Natural killer cell (primary cell): Measurements from ENCODE around the gene C6orf62. TPM values are rescaled to one million over a fixed set of nuclear protein-coding genes. Genes with fewer than 3 reads are reported as not detected.
A peak's percentile ranks its signal among the peaks of the same experiment; 100 is the strongest.
"Not testable (repeated sequence)": the region's sequence is repeated elsewhere in the genome, so short reads cannot be mapped to it uniquely, and the experiment has no call there.

Source experiments
- ATAC-seq, 3 donors: fragments of 150-1000 bp in 2 of 3; fragments of 200-7000 bp in 1 of 3; cut with Tn5 transposase; 1 replicate in 1 of 3; 2 replicates in 2 of 3; pipeline ENCODE4 v1.10.0; 2021; ENCODE audit warnings: mild to moderate bottlenecking in 2 of 3, moderate library complexity in 2 of 3
- DNase-seq, 2 donors: peaks; one replicate each; pipeline versions ENCODE4 v3.0.0 to v3.0.0-alpha.2; 2013 to 2021; ENCODE audit warnings: mixed read lengths in 1 of 2
- H3K27ac ChIP-seq: one replicate; pipeline ENCODE4 v1.5.1; 2013; ENCODE audit warnings: mild to moderate bottlenecking, low read length
- H3K27me3 ChIP-seq: one replicate; pipeline ENCODE4 v1.6.1; 2013; ENCODE audit warnings: low read length; ENCODE audit not compliant: control insufficient read depth, insufficient read depth
- H3K36me3 ChIP-seq: one replicate; pipeline ENCODE4 v1.6.1; 2013; ENCODE audit warnings: low read length; ENCODE audit not compliant: control insufficient read depth, insufficient read depth
- H3K4me1 ChIP-seq: one replicate; pipeline ENCODE4 v1.6.1; 2013; ENCODE audit warnings: low read length; ENCODE audit not compliant: control insufficient read depth, insufficient read depth
- H3K4me3 ChIP-seq: one replicate; pipeline ENCODE4 v1.5.1; 2013; ENCODE audit warnings: low read length
- H3K9me3 ChIP-seq: one replicate; pipeline ENCODE4 v1.6.1; 2013; ENCODE audit warnings: low read length; ENCODE audit not compliant: control insufficient read depth, insufficient read depth
- H3K27ac Mint-ChIP-seq, 2 donors: one replicate each; pipeline ENCODE4 v1.8.0; 2022; ENCODE audit warnings: mild to moderate bottlenecking in 2 of 2, mixed read lengths in 2 of 2, moderate library complexity in 1 of 2
- H3K27me3 Mint-ChIP-seq, 2 donors: one replicate each; pipeline ENCODE4 v1.8.0; 2022; ENCODE audit warnings: low read depth in 2 of 2, mixed read lengths in 2 of 2
- H3K36me3 Mint-ChIP-seq: one replicate; pipeline ENCODE4 v1.8.0; 2022; ENCODE audit warnings: mixed read lengths
- H3K4me1 Mint-ChIP-seq, 2 donors: one replicate each; pipeline ENCODE4 v1.8.0; 2022; ENCODE audit warnings: mixed read lengths in 2 of 2
- H3K4me3 Mint-ChIP-seq: one replicate; pipeline ENCODE4 v1.8.0; 2022; ENCODE audit warnings: mild to moderate bottlenecking, moderate library complexity, mixed read lengths
- H3K9me3 Mint-ChIP-seq, 2 donors: one replicate each; pipeline ENCODE4 v1.8.0; 2022; ENCODE audit warnings: mixed read lengths in 2 of 2
- WGBS: methylation state at CpG from one replicate; pipeline ENCODE4 v1.1.7; 2013; ENCODE audit warnings: missing lambda C conversion rate; ENCODE audit not compliant: insufficient coverage; 5-methylcytosine and 5-hydroxymethylcytosine counted together
- intact Hi-C: fragments of 100-400 bp; cut with micrococcal nuclease; formaldehyde crosslinking; loops from one replicate; pipeline ENCODE4 v1.14.2; 2022
- total RNA-seq, 4 donors: library from RNA; stranded (reverse); fragments of 120-200 nt in 1 of 4; gene quantifications; one replicate each; pipeline versions ENCODE4 v1.2.3 to v1.2.4, GENCODE V29; 2013 to 2022
- TF ChIP-seq, protein P1 (sequence below): fragments of 200-600 bp; IDR thresholded peaks from one replicate; pipeline ENCODE4 v1.8.0; 2022; ENCODE audit warnings: antibody characterized with exemption

Gene C6orf62
- total RNA-seq, 3 donors from 2014 or later (not counting 1 experiment from before 2014, with no cell fraction given) = 129 to 163 (median 130) TPM

DNA sequence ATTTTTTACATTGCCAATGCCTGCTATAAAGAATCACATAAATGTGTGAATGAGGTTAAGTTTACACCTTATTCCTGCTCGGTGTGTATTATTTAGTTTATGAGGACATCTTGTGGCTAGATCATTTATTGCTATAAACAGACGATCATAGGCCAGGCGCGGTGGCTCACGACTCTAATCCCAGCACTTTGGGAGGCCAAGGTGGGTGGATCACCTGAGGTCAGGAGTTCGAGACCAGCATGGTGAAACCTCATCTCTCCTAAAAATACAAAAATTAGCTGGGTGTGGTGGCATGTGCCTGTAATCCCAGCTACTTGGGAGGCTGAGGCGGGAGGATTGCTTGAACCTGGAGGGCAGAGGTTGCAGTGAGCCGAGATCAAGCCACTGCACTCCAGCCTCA lies 23.3 kb downstream of the C6orf62 start:
- ATAC-seq (peak; percentile 73 to 95 (median 83)), DNase-seq (peak in 1 of 2 donors; percentile 74)
- not testable (repeated sequence) for H3K36me3 ChIP-seq, H3K27me3 ChIP-seq, H3K4me1 ChIP-seq, H3K9me3 ChIP-seq, H3K27me3 Mint-ChIP-seq, H3K36me3 Mint-ChIP-seq, H3K9me3 Mint-ChIP-seq, H3K27ac ChIP-seq, H3K4me3 ChIP-seq, H3K4me3 Mint-ChIP-seq
- WGBS = 42% methylated on average over 6 of the region's 8 CpGs
- TF ChIP-seq, protein P1, sequence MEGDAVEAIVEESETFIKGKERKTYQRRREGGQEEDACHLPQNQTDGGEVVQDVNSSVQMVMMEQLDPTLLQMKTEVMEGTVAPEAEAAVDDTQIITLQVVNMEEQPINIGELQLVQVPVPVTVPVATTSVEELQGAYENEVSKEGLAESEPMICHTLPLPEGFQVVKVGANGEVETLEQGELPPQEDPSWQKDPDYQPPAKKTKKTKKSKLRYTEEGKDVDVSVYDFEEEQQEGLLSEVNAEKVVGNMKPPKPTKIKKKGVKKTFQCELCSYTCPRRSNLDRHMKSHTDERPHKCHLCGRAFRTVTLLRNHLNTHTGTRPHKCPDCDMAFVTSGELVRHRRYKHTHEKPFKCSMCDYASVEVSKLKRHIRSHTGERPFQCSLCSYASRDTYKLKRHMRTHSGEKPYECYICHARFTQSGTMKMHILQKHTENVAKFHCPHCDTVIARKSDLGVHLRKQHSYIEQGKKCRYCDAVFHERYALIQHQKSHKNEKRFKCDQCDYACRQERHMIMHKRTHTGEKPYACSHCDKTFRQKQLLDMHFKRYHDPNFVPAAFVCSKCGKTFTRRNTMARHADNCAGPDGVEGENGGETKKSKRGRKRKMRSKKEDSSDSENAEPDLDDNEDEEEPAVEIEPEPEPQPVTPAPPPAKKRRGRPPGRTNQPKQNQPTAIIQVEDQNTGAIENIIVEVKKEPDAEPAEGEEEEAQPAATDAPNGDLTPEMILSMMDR = peak; percentile 46
- intact Hi-C loops = loop anchor here (1.0 kb wide), 1 partner anchor 114 kb away; no protein-coding TSS in a partner anchor
- Mint-ChIP-seq H3K4me1 (peaks cover 5 to 11% of the 10 kb centered on the region in 2 donors), H3K27ac (peak overlapping the region in 1 of 2 donors; percentile 9)

DNA sequence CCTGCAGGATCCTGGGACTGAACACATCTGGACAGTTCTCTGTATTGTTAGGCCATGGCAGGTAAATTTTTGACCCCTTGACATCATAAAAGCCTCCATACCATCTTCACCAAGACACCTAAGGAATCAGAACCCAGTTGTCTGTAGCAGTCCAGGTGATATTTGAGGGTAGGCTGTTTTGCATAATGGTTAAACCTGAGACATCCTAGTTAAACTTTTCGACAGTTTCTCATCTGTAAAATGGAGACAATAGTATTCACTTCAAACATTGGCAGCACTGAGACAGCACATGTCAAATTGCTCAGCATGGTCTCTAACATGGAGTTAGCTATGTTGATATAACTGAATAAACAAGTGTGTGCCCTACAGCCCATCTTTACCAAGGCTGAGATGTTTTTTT lies 24.8 kb downstream of the C6orf62 start:
- Mint-ChIP-seq H3K36me3 (no peaks in the 10 kb centered on the region), H3K9me3 (no peaks in the 10 kb centered on the region), H3K27ac (no peak overlapping the region), H3K27me3 (no peaks in the 10 kb centered on the region), H3K4me3 (no peak overlapping the region), H3K4me1 (peaks cover 5 to 11% of the 10 kb centered on the region in 2 donors)
- DNase-seq (no peak), ATAC-seq (no peak)
- H3K4me1 ChIP-seq = no peaks in the 10 kb centered on the region
- H3K9me3 ChIP-seq = no peaks in the 10 kb centered on the region
- TF ChIP-seq, protein P1 = no peak
- H3K27ac ChIP-seq = no peak overlapping the region
- no peaks in the 10 kb centered on the region for H3K27me3 ChIP-seq
- WGBS = 83% methylated on average over 1 of the region's 1 CpG
- no peak overlapping the region for H3K4me3 ChIP-seq
- intact Hi-C loops = no loop called here
- no peaks in the 10 kb centered on the region for H3K36me3 ChIP-seq

DNA sequence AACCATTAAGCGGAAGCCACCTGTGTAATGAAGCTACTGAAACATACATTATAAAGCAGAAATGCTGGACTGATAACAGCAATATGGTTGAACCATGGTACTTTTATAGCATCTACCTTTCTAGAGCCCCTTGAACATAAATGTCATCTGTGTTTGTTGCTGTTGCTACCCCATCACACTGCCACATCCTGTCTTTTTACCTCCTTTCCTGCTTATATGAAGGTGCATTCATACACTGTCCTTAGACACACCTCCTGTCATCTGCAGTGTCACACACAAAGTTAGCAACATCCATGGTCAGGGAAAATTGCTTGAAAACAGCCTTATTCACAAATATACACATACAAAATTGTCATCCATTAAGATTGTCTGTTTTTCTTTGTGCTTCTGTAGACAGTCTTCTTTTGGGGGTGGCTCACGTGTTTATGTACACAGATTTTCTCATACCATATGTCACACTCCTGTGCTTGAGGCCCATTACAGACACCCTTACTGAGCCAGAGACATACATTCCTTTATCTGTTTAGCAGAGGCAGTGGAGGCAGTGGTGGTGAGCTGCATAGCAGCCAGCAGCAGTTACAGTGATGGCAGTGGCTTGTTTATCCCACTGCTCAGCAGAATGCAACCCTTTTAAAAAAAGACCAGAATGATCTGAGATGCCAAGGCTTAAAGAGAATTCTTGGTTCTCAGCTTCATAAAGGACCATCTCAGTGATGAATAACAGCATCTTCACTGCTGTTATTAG lies 25.9 kb downstream of the C6orf62 start:
- Histone ChIP-seq H3K4me3 (no peak overlapping the region), H3K9me3 (no peaks in the 10 kb centered on the region), H3K27me3 (no peaks in the 10 kb centered on the region), H3K27ac (no peak overlapping the region), H3K4me1 (no peaks in the 10 kb centered on the region), H3K36me3 (no peaks in the 10 kb centered on the region)
- no peaks in the 10 kb centered on the region for H3K27me3 Mint-ChIP-seq
- H3K9me3 Mint-ChIP-seq = no peaks in the 10 kb centered on the region
- H3K27ac Mint-ChIP-seq = peak overlapping the region in 1 of 2 donors; percentile 5
- no peak overlapping the region for H3K4me3 Mint-ChIP-seq
- intact Hi-C loops = no loop called here
- H3K36me3 Mint-ChIP-seq = no peaks in the 10 kb centered on the region
- TF ChIP-seq, protein P1 = no peak
- WGBS = 100% methylated on average over 2 of the region's 2 CpGs
- no peak for ATAC-seq
- DNase-seq = no peak
- peaks cover 5 to 11% of the 10 kb centered on the region in 2 donors for H3K4me1 Mint-ChIP-seq

DNA sequence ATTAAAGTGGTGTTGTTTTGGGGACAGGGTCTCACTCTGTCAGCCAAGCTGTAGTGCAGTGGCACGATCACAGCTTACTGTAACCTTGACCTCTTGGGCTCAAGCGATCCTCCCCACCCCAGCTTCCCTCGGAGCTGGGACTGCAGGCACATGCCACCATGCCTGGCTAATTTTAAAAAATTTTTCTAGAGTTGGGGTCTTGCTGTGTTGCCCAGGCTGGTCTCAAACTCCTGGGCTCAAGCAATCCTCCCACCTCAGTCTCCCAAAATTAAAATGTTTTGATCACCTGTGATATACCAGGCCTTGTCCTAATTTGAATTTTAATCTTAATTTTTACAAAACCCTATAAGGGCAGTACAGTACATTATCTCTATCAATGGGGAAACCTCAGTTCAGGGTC lies 26.5 kb downstream of the C6orf62 start:
- intact Hi-C loops = no loop called here
- peaks cover 2% of the 10 kb centered on the region for H3K36me3 Mint-ChIP-seq
- no peaks in the 10 kb centered on the region for H3K9me3 Mint-ChIP-seq
- Histone ChIP-seq H3K36me3 (no peaks in the 10 kb centered on the region), H3K4me3 (no peak overlapping the region), H3K4me1 (no peaks in the 10 kb centered on the region), H3K9me3 (no peaks in the 10 kb centered on the region), H3K27ac (no peak overlapping the region), H3K27me3 (no peaks in the 10 kb centered on the region)
- TF ChIP-seq, protein P1 = no peak
- H3K4me1 Mint-ChIP-seq = peaks cover 5 to 11% of the 10 kb centered on the region in 2 donors
- no peak for ATAC-seq
- WGBS = 96% methylated on average over 3 of the region's 3 CpGs
- H3K27ac Mint-ChIP-seq = no peak overlapping the region
- no peaks in the 10 kb centered on the region for H3K27me3 Mint-ChIP-seq
- H3K4me3 Mint-ChIP-seq = no peak overlapping the region
- no peak for DNase-seq
